B cell (primary cell): ENCODE results near the gene ECE1. TPM values are rescaled to one million over a fixed set of nuclear protein-coding genes. Genes with fewer than 3 reads are reported as not detected.
A peak's percentile ranks its signal among the peaks of the same experiment; 100 is the strongest.

Experiments
- ATAC-seq: fragments of 200-7000 bp; cut with Tn5 transposase; one replicate; pipeline ENCODE4 v1.10.0; 2021; ENCODE audit warnings: low read depth, mild to moderate bottlenecking, moderate number of reproducible peaks, moderate library complexity
- CTCF ChIA-PET: fragments of 350-600 bp; sonication (Branson Sonifier 250); formaldehyde crosslinking; loops from one replicate; lab custom pipeline; 2021; ENCODE audit warnings: antibody characterized with exemption, inconsistent platforms; lab: Charles Lee
- POLR2A ChIA-PET: fragments of 350-600 bp; sonication (Branson Sonifier 250); formaldehyde crosslinking; loops from one replicate; lab custom pipeline; 2021; ENCODE audit warnings: antibody characterized with exemption; lab: Charles Lee
- DNase-seq: peaks from one replicate; pipeline ENCODE4 v3.0.0; 2013
- H2AFZ ChIP-seq: 2 replicates; pipeline ENCODE4 v1.6.1; 2012; ENCODE audit warnings: mild to moderate bottlenecking, low read depth, low read length; ENCODE audit not compliant: insufficient read depth, poor library complexity, severe bottlenecking
- H3K27ac ChIP-seq, 2 donors: 1 replicate in 1 of 2; 2 replicates in 1 of 2; pipeline ENCODE4 v1.5.1; 2012 to 2013; ENCODE audit warnings: low read length in 2 of 2, mild to moderate bottlenecking in 2 of 2, moderate library complexity in 1 of 2
- H3K27me3 ChIP-seq, 4 experiments: fragments of 200-600 bp in 1 of 4; sonication (generic) in 1 of 4; replicated peaks in 1 of 4; 1 replicate in 2 of 4; 2 replicates in 2 of 4; pipeline versions ENCODE4 v1.6.1 to v1.7.0; 2013 to 2016; ENCODE audit warnings: low read length in 3 of 4, mild to moderate bottlenecking in 2 of 4, mixed read lengths in 1 of 4, moderate library complexity in 1 of 4; ENCODE audit not compliant: insufficient read depth in 4 of 4, control insufficient read depth in 3 of 4; ENCODE audit errors: control extremely low read depth in 1 of 4
- H3K36me3 ChIP-seq, 2 experiments: replicated peaks in 1 of 2; 1 replicate in 1 of 2; 2 replicates in 1 of 2; pipeline versions ENCODE4 v1.6.1 to v1.7.1; 2013; ENCODE audit warnings: low read length in 1 of 2; ENCODE audit not compliant: insufficient read depth in 2 of 2, control insufficient read depth in 1 of 2; ENCODE audit errors: control extremely low read depth in 1 of 2, extremely low read depth in 1 of 2
- H3K4me1 ChIP-seq, 2 donors: fragments of 200-600 bp in 1 of 2; sonication (generic) in 1 of 2; 1 replicate in 1 of 2; 2 replicates in 1 of 2; pipeline versions ENCODE4 v1.5.1 to v1.6.1; 2013 to 2017; ENCODE audit warnings: low read length in 2 of 2; ENCODE audit not compliant: control insufficient read depth in 2 of 2, insufficient read depth in 2 of 2
- H3K4me2 ChIP-seq: replicated peaks from 2 replicates; pipeline ENCODE3; 2012; ENCODE audit warnings: mild to moderate bottlenecking, low read depth, low read length; ENCODE audit not compliant: poor library complexity, severe bottlenecking
- H3K4me3 ChIP-seq, 5 experiments: fragments of 200-600 bp in 1 of 5; sonication (generic) in 1 of 5; 1 replicate in 3 of 5; 2 replicates in 2 of 5; pipeline versions ENCODE4 v1.5.1 to v1.7.0; 2011 to 2016; ENCODE audit warnings: low read length in 4 of 5, mild to moderate bottlenecking in 4 of 5, low read depth in 2 of 5, control low read depth in 1 of 5, moderate library complexity in 1 of 5; ENCODE audit not compliant: insufficient read depth in 1 of 5; ENCODE audit errors: control extremely low read depth in 1 of 5, extremely low read depth in 1 of 5
- H3K79me2 ChIP-seq: fragments of 200-600 bp; sonication (generic); one replicate; pipeline ENCODE4 v1.6.0; 2016; ENCODE audit warnings: low read length; ENCODE audit not compliant: control insufficient read depth, insufficient read depth
- H3K9ac ChIP-seq: fragments of 200-600 bp; sonication (generic); 2 replicates; pipeline ENCODE4 v1.6.1; 2017; ENCODE audit warnings: mild to moderate bottlenecking, low read length, moderate library complexity
- H3K9me3 ChIP-seq, 3 donors: one replicate each; pipeline versions ENCODE4 v1.6.1 to v1.7.1; 2013; ENCODE audit warnings: low read length in 2 of 3; ENCODE audit not compliant: control insufficient read depth in 2 of 3, insufficient read depth in 1 of 3; ENCODE audit errors: control extremely low read depth in 1 of 3
- H4K20me1 ChIP-seq: 2 replicates; pipeline ENCODE4 v1.6.0; 2012; ENCODE audit warnings: mild to moderate bottlenecking, low read length; ENCODE audit not compliant: insufficient read depth, control insufficient read depth, poor library complexity, severe bottlenecking
- H3K27ac Mint-ChIP-seq: one replicate; pipeline ENCODE4 v1.8.0; 2021; ENCODE audit warnings: mixed read lengths
- H3K27me3 Mint-ChIP-seq: one replicate; pipeline ENCODE4 v1.8.0; 2021; ENCODE audit warnings: mixed read lengths
- H3K4me1 Mint-ChIP-seq: one replicate; pipeline ENCODE4 v1.8.0; 2021; ENCODE audit warnings: mixed read lengths
- H3K4me3 Mint-ChIP-seq: one replicate; pipeline ENCODE4 v1.8.0; 2021; ENCODE audit warnings: mixed read lengths
- H3K9me3 Mint-ChIP-seq: one replicate; pipeline ENCODE4 v1.8.0; 2022; ENCODE audit warnings: mixed read lengths; ENCODE audit not compliant: insufficient read depth
- CTCF ChIP-seq: fragments of 200-600 bp; IDR thresholded peaks from one replicate; pipeline ENCODE4 v1.8.0; 2022; ENCODE audit warnings: antibody characterized with exemption, mild to moderate bottlenecking
- EZH2 ChIP-seq: IDR thresholded peaks from 2 replicates; pipeline ENCODE4 v1.6.1; 2012; ENCODE audit warnings: borderline replicate concordance, low read depth, mild to moderate bottlenecking, moderate library complexity, low read length; ENCODE audit not compliant: insufficient read depth, poor library complexity, severe bottlenecking
- WGBS: methylation state at CpG from one replicate; pipeline ENCODE4 v1.1.5; 2013; ENCODE audit warnings: missing lambda C conversion rate; ENCODE audit not compliant: insufficient coverage; 5-methylcytosine and 5-hydroxymethylcytosine counted together
- intact Hi-C: fragments of 100-400 bp; cut with micrococcal nuclease; formaldehyde crosslinking; loops from one replicate; pipeline ENCODE4 v1.10.0; 2022
- polyA plus RNA-seq: library from polyadenylated mRNA; depleted of rRNA; stranded (reverse); fragments of >200 nt; gene quantifications from 2 replicates; pipeline ENCODE4 v1.2.3, GENCODE V29; 2012
- total RNA-seq, 2 donors: library from RNA; stranded (reverse); fragments of 120-200 nt in 1 of 2; gene quantifications; 1 replicate in 1 of 2; 2 replicates in 1 of 2; pipeline versions ENCODE4 v1.2.3 to v1.2.4, GENCODE V29; 2013 to 2022

Gene ECE1
- total and polyA plus RNA-seq, 2 donors (not counting 1 experiment from before 2014, with no cell fraction given) = 46.7 to 133 TPM

DNA sequence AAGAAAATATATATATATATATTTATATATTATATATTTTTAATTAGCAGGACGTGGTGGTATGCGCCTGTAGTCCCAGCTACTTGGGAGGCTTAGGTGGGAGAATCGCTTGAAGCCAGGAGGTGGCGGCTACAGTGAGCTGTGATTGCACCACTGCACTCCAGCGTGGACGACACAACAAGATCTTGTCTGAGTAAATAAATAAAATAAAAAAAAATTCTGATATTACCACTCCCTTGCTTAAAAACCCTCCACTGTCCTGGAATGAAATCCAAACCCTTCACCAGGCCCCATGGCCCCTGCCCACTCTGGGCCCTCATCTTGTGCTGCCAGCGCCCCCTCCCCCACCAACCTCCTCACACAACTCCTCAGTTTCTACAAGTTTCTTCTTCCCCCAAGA, 1.7 kb upstream of the ECE1 start:
- DNase-seq = no peak
- no peak for ATAC-seq
- Histone ChIP-seq H3K9ac (no peak overlapping the region), H3K27ac (peak overlapping the region; percentile 96 to 99), H2AFZ (no peak overlapping the region), H3K4me1 (peaks cover 72 to 84% of the 10 kb centered on the region in 2 donors), H3K36me3 (no peaks in the 10 kb centered on the region), H4K20me1 (peaks cover 10% of the 10 kb centered on the region), H3K4me3 (no peak overlapping the region), H3K27me3 (no peaks in the 10 kb centered on the region), H3K9me3 (no peaks in the 10 kb centered on the region), H3K4me2 (peak overlapping the region; percentile 94), H3K79me2 (peaks cover 42% of the 10 kb centered on the region)
- Mint-ChIP-seq H3K9me3 (no peaks in the 10 kb centered on the region), H3K4me3 (peak overlapping the region; percentile 87), H3K27ac (peak overlapping the region; percentile 99), H3K4me1 (peaks cover 79% of the 10 kb centered on the region), H3K27me3 (no peaks in the 10 kb centered on the region)
- intact Hi-C loops = loop anchor here (5.0 to 10.0 kb wide), 2 partner anchors 505 to 733 kb away; partner anchors contain the start of gene HP1BP3
- 83% methylated on average over 1 of the region's 7 CpGs for WGBS
- ChIA-PET POLR2A (interaction anchor here (0.6 to 4.5 kb wide), 2 partner anchors 53 to 231 kb away, joined by 3 to 40 read pairs; no protein-coding TSS in a partner anchor), CTCF (interaction anchor here (0.8 to 11.3 kb wide), 11 partner anchors 8 to 77 kb away, joined by 3 to 92 read pairs (median 7); no protein-coding TSS in a partner anchor)
- TF ChIP-seq EZH2 (no peak), CTCF (no peak)

- DNase-seq = no peak
- no peaks in the 10 kb centered on the region for H3K27me3 ChIP-seq
- no peak overlapping the region for H2AFZ ChIP-seq
- H3K4me3 ChIP-seq = peak overlapping the region; percentile 15 to 83 (median 82)
- peaks cover 35% of the 10 kb centered on the region for H3K79me2 ChIP-seq
- peak overlapping the region; percentile 95 for H3K4me2 ChIP-seq
- WGBS = 88% methylated on average over 1 of the region's 8 CpGs
- peak overlapping the region; percentile 87 to 98 for H3K27ac ChIP-seq
- no peaks in the 10 kb centered on the region for H3K36me3 ChIP-seq
- H3K9me3 ChIP-seq = no peaks in the 10 kb centered on the region
- TF ChIP-seq EZH2 = no peak
- H3K9ac ChIP-seq = peak overlapping the region; percentile 87
- peaks cover 10% of the 10 kb centered on the region for H4K20me1 ChIP-seq
- Mint-ChIP-seq H3K4me1 (peaks cover 72% of the 10 kb centered on the region), H3K9me3 (no peaks in the 10 kb centered on the region), H3K27me3 (no peaks in the 10 kb centered on the region), H3K4me3 (peak overlapping the region; percentile 99), H3K27ac (peak overlapping the region; percentile 99)
- POLR2A ChIA-PET = interaction anchor here (0.6 to 1.6 kb wide), 4 partner anchors 21 to 231 kb away, joined by 3 to 9 read pairs (median 5); no protein-coding TSS in a partner anchor
- ATAC-seq = no peak
- intact Hi-C loops = loop anchor here (5.0 to 10.0 kb wide), 2 partner anchors 504 to 734 kb away; partner anchors contain the start of gene HP1BP3
- H3K4me1 ChIP-seq = peaks cover 64 to 76% of the 10 kb centered on the region in 2 donors
- CTCF ChIA-PET = interaction anchor here (0.6 to 11.3 kb wide), 11 partner anchors 9 to 77 kb away, joined by 3 to 92 read pairs (median 6); no protein-coding TSS in a partner anchor
Measured at GRCh38 chr1:21291184-21291583, 921 bp upstream of the ECE1 start.
